Caco-2 (cell line): ENCODE measurements around the gene SPTSSB. TPM values are rescaled to one million over a fixed set of nuclear protein-coding genes. Genes with fewer than 3 reads are reported as not detected.

Experiments used
- BruUV-seq: library from RNA; stranded (reverse); fragments of 400-500 nt; replicated peaks from 2 replicates; lab custom pipeline; 2021; lab: Mats Ljungman, UMichigan
- CTCF ChIA-PET: fragments of 300-600 bp; sonication (Branson Sonifier 250); formaldehyde crosslinking; loops from one replicate; lab custom pipeline; 2022; ENCODE audit warnings: antibody characterized with exemption; lab: Charles Lee
- POLR2A ChIA-PET: fragments of 300-600 bp; sonication (Branson Sonifier 250); formaldehyde crosslinking; loops from one replicate; lab custom pipeline; 2022; ENCODE audit warnings: antibody characterized with exemption; lab: Charles Lee
- DNase-seq, 2 experiments: peaks; one replicate each; pipeline versions ENCODE4 v3.0.0 to v3.0.0-alpha.2; 2020 to 2022
- H3K27me3 ChIP-seq: replicated peaks from 2 replicates; pipeline ENCODE4 v1.6.0; 2011; ENCODE audit warnings: low read length; ENCODE audit not compliant: control insufficient read depth, insufficient read depth
- H3K36me3 ChIP-seq: 2 replicates; pipeline ENCODE4 v1.5.1; 2011; ENCODE audit warnings: low read length; ENCODE audit not compliant: control insufficient read depth, insufficient read depth
- H3K4me1 ChIP-seq: fragments of 250-450 bp; sonication (Bioruptor Pico); 2 replicates; pipeline ENCODE4 v1.5.1; 2020; ENCODE audit warnings: mild to moderate bottlenecking
- H3K4me3 ChIP-seq: 2 replicates; pipeline ENCODE4 v1.5.1; 2011; ENCODE audit warnings: low read depth, mild to moderate bottlenecking, control low read depth, low read length
- H3K9me3 ChIP-seq: fragments of 250-450 bp; sonication (Bioruptor Pico); 2 replicates; pipeline ENCODE4 v1.5.1; 2020; ENCODE audit warnings: mild to moderate bottlenecking, moderate library complexity
- H3K27ac Mint-ChIP-seq: one replicate; pipeline ENCODE4 v1.8.0; 2022; ENCODE audit warnings: mixed read lengths; ENCODE audit not compliant: unreplicated experiment
- H3K27me3 Mint-ChIP-seq: one replicate; pipeline ENCODE4 v1.8.0; 2022; ENCODE audit warnings: mixed read lengths; ENCODE audit not compliant: insufficient read depth, unreplicated experiment
- H3K36me3 Mint-ChIP-seq: one replicate; pipeline ENCODE4 v1.8.0; 2022; ENCODE audit warnings: mild to moderate bottlenecking, mixed read lengths; ENCODE audit not compliant: insufficient read depth, unreplicated experiment
- H3K4me1 Mint-ChIP-seq: one replicate; pipeline ENCODE4 v1.8.0; 2022; ENCODE audit warnings: low read depth, mixed read lengths; ENCODE audit not compliant: unreplicated experiment
- H3K4me3 Mint-ChIP-seq: one replicate; pipeline ENCODE4 v1.8.0; 2022; ENCODE audit warnings: mild to moderate bottlenecking, moderate library complexity, mixed read lengths; ENCODE audit not compliant: unreplicated experiment
- H3K9me3 Mint-ChIP-seq: one replicate; pipeline ENCODE4 v1.8.0; 2022; ENCODE audit warnings: mixed read lengths; ENCODE audit not compliant: unreplicated experiment
- intact Hi-C: fragments of 100-400 bp; cut with micrococcal nuclease; formaldehyde crosslinking; loops from one replicate; pipeline ENCODE4 v1.10.0; 2022; ENCODE audit not compliant: unreplicated experiment
- total RNA-seq: library from RNA; stranded (reverse); gene quantifications from 2 replicates; pipeline ENCODE4 v1.2.3, GENCODE V29; 2022
- TF ChIP-seq, protein P1 (sequence below), 2 experiments: fragments of 200-600 bp in 1 of 2; IDR thresholded peaks; 1 replicate in 1 of 2; 2 replicates in 1 of 2; pipeline versions ENCODE4 v1.5.1 to v1.8.0; 2011 to 2022; ENCODE audit warnings: antibody characterized with exemption in 1 of 2, control low read depth in 1 of 2, inconsistent platforms in 1 of 2, low read depth in 1 of 2, low read length in 1 of 2, mild to moderate bottlenecking in 1 of 2, moderate library complexity in 1 of 2; ENCODE audit not compliant: insufficient read depth in 1 of 2, severe bottlenecking in 1 of 2, unreplicated experiment in 1 of 2

SPTSSB gene
- total RNA-seq, 1 experiment from 2014 or later, result 51.6 TPM

DNA sequence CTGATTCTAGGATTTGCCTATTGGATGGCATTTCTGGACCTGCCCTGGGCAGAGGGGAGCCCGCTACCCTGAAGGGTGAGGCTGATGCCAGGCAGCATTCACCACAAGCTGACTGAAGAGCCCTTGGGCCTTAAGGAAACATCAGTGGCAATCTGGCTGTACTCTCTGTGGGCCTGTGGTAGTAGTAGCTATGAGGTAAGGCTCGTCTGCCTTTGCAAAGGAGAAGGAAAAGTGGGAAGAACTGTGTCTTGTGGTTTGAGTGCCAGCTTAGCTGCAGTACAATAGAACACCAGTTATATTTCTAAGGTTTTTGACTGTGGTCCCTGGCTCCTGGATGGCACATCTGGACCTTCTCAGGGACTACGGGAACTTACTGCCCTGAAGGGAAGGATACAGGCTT lies 51.5 kb downstream of the SPTSSB start:
- H3K36me3 Mint-ChIP-seq, result no peaks in the 10 kb centered on the region
- Histone ChIP-seq H3K4me3 (no peak overlapping the region), H3K27me3 (no peaks in the 10 kb centered on the region), H3K9me3 (0 out of 2 replicates have a peak, but pooled peaks cover 2% of the 10 kb centered on the region), H3K4me1 (peaks cover 14% of the 10 kb centered on the region), H3K36me3 (no peaks in the 10 kb centered on the region)
- BruUV-seq, result no TSS peak
- H3K9me3 Mint-ChIP-seq, result peaks cover 22% of the 10 kb centered on the region
- no peaks in the 10 kb centered on the region for H3K27me3 Mint-ChIP-seq
- peaks cover 11% of the 10 kb centered on the region for H3K4me1 Mint-ChIP-seq
- DNase-seq, result no peak
- no peak overlapping the region for H3K27ac Mint-ChIP-seq
- ChIA-PET POLR2A (no interaction called here), CTCF (no interaction called here)
- no peak overlapping the region for H3K4me3 Mint-ChIP-seq
- TF ChIP-seq, protein P1, sequence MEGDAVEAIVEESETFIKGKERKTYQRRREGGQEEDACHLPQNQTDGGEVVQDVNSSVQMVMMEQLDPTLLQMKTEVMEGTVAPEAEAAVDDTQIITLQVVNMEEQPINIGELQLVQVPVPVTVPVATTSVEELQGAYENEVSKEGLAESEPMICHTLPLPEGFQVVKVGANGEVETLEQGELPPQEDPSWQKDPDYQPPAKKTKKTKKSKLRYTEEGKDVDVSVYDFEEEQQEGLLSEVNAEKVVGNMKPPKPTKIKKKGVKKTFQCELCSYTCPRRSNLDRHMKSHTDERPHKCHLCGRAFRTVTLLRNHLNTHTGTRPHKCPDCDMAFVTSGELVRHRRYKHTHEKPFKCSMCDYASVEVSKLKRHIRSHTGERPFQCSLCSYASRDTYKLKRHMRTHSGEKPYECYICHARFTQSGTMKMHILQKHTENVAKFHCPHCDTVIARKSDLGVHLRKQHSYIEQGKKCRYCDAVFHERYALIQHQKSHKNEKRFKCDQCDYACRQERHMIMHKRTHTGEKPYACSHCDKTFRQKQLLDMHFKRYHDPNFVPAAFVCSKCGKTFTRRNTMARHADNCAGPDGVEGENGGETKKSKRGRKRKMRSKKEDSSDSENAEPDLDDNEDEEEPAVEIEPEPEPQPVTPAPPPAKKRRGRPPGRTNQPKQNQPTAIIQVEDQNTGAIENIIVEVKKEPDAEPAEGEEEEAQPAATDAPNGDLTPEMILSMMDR (IDR thresholded peaks at IDR 0.05; ENCODE audit: insufficient read depth in 1 of 2, low read depth in 1 of 2, low read length in 1 of 2, severe bottlenecking in 1 of 2, unreplicated experiment in 1 of 2), result no peak
- intact Hi-C loops, result no loop called here

DNA sequence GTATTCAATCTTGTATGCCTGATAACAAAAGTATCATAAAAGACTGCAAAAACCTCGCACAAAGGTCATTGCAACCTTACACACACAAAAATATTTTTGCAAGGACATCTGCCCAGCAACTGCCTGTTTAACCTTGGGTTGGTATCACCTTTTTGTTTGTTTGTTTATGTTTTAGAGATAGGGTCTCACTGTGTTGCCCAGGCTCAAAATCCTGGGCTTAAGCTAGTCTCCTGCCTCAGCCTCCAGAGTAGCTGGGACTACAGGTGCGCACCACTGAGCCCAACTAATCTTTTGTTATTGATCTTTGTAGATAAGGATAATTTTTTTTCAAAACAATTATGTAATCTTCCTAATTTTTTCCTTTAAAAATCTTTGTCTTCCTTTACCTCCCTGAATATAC lies 54.2 kb downstream of the SPTSSB start:
- ChIA-PET POLR2A (no interaction called here), CTCF (no interaction called here)
- H3K4me1 Mint-ChIP-seq, result no peaks in the 10 kb centered on the region

DNA sequence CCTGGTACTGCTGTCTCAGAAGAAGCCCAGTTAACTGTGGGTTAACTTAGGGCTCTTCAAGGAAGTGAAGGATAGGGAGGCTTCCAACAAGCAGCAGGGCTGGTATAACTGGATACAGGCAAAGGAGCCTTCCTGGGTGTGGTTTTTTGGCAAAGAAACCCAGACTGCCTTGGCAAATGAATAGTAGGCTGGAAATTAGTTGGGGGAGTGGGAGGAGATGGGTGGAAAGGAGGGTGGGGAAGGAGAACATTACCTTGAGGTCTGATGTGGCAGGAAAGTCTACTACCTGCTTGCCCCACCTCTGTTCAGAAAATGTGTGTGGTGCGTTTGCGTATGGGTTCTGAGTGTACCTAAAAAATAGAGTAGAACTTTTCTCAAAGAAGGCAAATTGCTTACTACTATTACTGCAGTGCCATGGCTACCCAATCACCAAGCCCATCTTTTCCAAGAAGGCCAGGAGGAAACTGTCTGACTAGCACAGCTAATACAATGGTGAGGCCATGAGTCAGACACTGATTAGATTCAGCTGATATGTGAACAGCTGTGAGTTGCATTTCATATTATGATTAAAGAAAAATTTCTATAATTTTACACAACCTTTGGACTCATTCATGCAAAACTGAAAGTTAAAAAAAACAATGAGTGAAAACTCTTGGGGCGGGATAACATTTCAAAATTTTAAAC lies 55.2 kb downstream of the SPTSSB start:
- CTCF ChIA-PET, result no interaction called here
- DNase-seq, result no peak
- BruUV-seq, result no TSS peak
- Histone ChIP-seq H3K4me1 (peaks cover 3% of the 10 kb centered on the region; the same call in 1 of the 2 replicates), H3K9me3 (no peaks in the 10 kb centered on the region), H3K27me3 (no peaks in the 10 kb centered on the region), H3K4me3 (no peak overlapping the region), H3K36me3 (no peaks in the 10 kb centered on the region)
- intact Hi-C loops, result no loop called here
- no peaks in the 10 kb centered on the region for H3K36me3 Mint-ChIP-seq
- no peak overlapping the region for H3K4me3 Mint-ChIP-seq
- H3K27me3 Mint-ChIP-seq, result no peaks in the 10 kb centered on the region
- POLR2A ChIA-PET, result no interaction called here
- no peaks in the 10 kb centered on the region for H3K4me1 Mint-ChIP-seq
- TF ChIP-seq, protein P1 (IDR thresholded peaks at IDR 0.05; ENCODE audit: insufficient read depth in 1 of 2, low read depth in 1 of 2, low read length in 1 of 2, severe bottlenecking in 1 of 2, unreplicated experiment in 1 of 2), result no peak
- H3K27ac Mint-ChIP-seq, result no peak overlapping the region
- H3K9me3 Mint-ChIP-seq, result peaks cover 22% of the 10 kb centered on the region

More for the DNA sequence above, 54.2 kb downstream of the SPTSSB start:
- H3K9me3 ChIP-seq, result 0 out of 2 replicates have a peak, but pooled peaks cover 2% of the 10 kb centered on the region
- no peak overlapping the region for H3K4me3 ChIP-seq
- Mint-ChIP-seq H3K27me3 (no peaks in the 10 kb centered on the region), H3K9me3 (peaks cover 30% of the 10 kb centered on the region), H3K4me3 (no peak overlapping the region), H3K36me3 (no peaks in the 10 kb centered on the region), H3K27ac (no peak overlapping the region)
- DNase-seq, result no peak
- no peaks in the 10 kb centered on the region for H3K36me3 ChIP-seq
- TF ChIP-seq, protein P1 (IDR thresholded peaks at IDR 0.05; ENCODE audit: insufficient read depth in 1 of 2, low read depth in 1 of 2, low read length in 1 of 2, severe bottlenecking in 1 of 2, unreplicated experiment in 1 of 2), result no peak
- peaks cover 3% of the 10 kb centered on the region; the same call in 1 of the 2 replicates for H3K4me1 ChIP-seq
- intact Hi-C loops, result no loop called here
- no TSS peak for BruUV-seq
- no peaks in the 10 kb centered on the region for H3K27me3 ChIP-seq
